Breast epithelium (tissue), 4 donors: ENCODE measurements around the gene BRINP1. TPM values are rescaled to one million over a fixed set of nuclear protein-coding genes. Genes with fewer than 3 reads are reported as not detected.
A peak's percentile ranks its signal among the peaks of the same experiment; 100 is the strongest.

Experiments
- DNase-seq, 2 donors: peaks; one replicate each; pipeline ENCODE4 v3.0.0-alpha.2; 2019; ENCODE audit warnings: low spot score in 2 of 2
- H3K27ac ChIP-seq, 2 donors: fragments of 200-600 bp; sonication (generic) in 1 of 2; one replicate each; pipeline ENCODE4 v1.5.1; 2016 to 2019; ENCODE audit warnings: mild to moderate bottlenecking in 1 of 2
- H3K27me3 ChIP-seq, 2 donors: fragments of 200-600 bp; sonication (generic) in 1 of 2; one replicate each; pipeline versions ENCODE4 v1.5.1 to v1.6.0; 2017 to 2019; ENCODE audit warnings: control low read depth in 1 of 2, mild to moderate bottlenecking in 1 of 2
- H3K36me3 ChIP-seq: fragments of 200-600 bp; one replicate; pipeline ENCODE4 v1.5.1; 2019
- H3K4me1 ChIP-seq, 2 donors: fragments of 200-600 bp; sonication (generic); one replicate each; pipeline ENCODE4 v1.5.1; 2016 to 2019; ENCODE audit warnings: control low read depth in 1 of 2
- H3K4me3 ChIP-seq, 3 donors: fragments of 200-600 bp; sonication (generic); 1 replicate in 2 of 3; 2 replicates in 1 of 3; pipeline ENCODE4 v1.5.1; 2016 to 2019; ENCODE audit warnings: mild to moderate bottlenecking in 3 of 3, moderate library complexity in 2 of 3
- H3K9me3 ChIP-seq, 2 donors: fragments of 200-600 bp; sonication (generic) in 1 of 2; one replicate each; pipeline ENCODE4 v1.5.1; 2016 to 2019; ENCODE audit warnings: control low read depth in 1 of 2
- CTCF ChIP-seq, 3 donors: fragments of 450-650 bp; IDR thresholded peaks; one replicate each; pipeline ENCODE4 v1.5.1; 2016 to 2017; ENCODE audit warnings: antibody characterized with exemption in 3 of 3, mild to moderate bottlenecking in 3 of 3, moderate library complexity in 3 of 3
- POLR2A ChIP-seq: fragments of 450-650 bp; IDR thresholded peaks from one replicate; pipeline ENCODE4 v1.6.1; 2016; ENCODE audit warnings: antibody characterized with exemption, mild to moderate bottlenecking, moderate library complexity
- POLR2AphosphoS5 ChIP-seq, 3 donors: sonication (generic); formaldehyde crosslinking; IDR thresholded peaks; one replicate each; pipeline ENCODE4 v1.6.1; 2017; ENCODE audit warnings: antibody characterized with exemption in 3 of 3
- intact Hi-C: fragments of 100-400 bp; cut with DNase I; formaldehyde crosslinking; loops from one replicate; pipeline ENCODE4 v1.15.1; 2023; ENCODE audit warnings: low total_unique reads
- total RNA-seq, 3 donors: library from RNA; depleted of rRNA; stranded (reverse); fragments of >200 nt; gene quantifications; one replicate each; pipeline ENCODE4 v1.1.0, GENCODE V29; 2016

BRINP1 gene
- total RNA-seq, 3 donors from 2014 or later: 8.8 to 27.5 TPM; not detected in 1

DNA sequence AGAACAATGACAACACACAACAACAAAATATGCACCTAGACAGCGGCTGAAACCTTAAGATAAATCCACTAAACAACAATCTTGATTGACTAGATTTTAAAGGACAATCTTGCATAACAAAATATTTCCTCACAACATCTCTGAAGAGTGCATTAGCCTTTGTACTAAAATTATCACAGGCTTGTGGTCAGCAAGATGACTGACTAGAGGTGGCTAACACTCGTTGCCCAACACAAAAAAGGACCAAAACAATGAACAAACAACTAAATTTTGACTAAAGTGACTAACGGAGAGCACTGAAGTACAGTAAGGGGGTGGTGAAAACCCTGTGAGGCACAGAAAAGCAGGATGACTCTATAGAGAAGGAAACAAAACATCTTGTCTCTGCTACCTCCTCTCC is 183.9 kb downstream of the BRINP1 start:
- no peak overlapping the region for H3K4me3 ChIP-seq
- no peak for DNase-seq
- peak overlapping the region; percentile 17 to 38 for H3K27ac ChIP-seq
- no peaks in the 10 kb centered on the region for H3K36me3 ChIP-seq
- intact Hi-C loops: no loop called here
- H3K4me1 ChIP-seq: no peaks in the 10 kb centered on the region
- TF ChIP-seq POLR2AphosphoS5 (IDR thresholded peaks at IDR 0.05) (no peak), CTCF (IDR thresholded peaks at IDR 0.05) (no peak), POLR2A (no peak)
- H3K27me3 ChIP-seq: no peaks in the 10 kb centered on the region
- H3K9me3 ChIP-seq: no peaks in the 10 kb centered on the region

DNA sequence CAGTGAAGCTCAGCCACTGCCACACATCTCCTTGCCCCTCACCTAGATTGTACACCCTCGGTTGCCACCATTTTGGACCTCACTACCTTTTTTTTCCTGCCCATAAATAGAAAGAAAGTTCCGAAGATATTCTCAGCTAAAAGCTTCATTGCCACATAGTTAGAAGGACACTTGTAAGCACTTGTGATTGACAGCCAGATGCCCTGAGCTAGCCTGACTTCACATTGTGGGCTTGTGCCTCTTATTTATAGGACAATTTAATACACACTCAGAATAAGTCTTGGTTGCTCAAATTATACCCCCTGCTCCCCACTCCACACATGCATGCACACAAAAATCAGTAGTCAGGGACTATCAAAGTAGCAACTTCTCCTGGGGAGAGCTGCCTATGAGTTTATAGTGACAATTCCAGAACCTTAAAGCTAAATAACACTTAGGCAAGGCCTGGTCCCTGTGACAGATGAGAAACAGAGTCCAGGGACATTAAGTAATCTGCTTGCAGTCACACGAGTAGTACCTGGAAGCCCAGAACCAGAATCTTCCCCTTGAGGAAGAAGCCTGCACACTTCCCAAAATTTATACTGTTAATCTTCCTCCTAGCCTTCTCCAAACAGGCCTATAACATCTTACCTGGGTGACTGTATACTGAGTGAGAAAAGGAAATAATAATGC is 184.8 kb downstream of the BRINP1 start:
- H3K36me3 ChIP-seq: no peaks in the 10 kb centered on the region
- TF ChIP-seq POLR2A (no peak), CTCF (IDR thresholded peaks at IDR 0.05) (no peak), POLR2AphosphoS5 (IDR thresholded peaks at IDR 0.05) (no peak)

GRCh38 chr9:119181561-119181960 is 187.7 kb downstream of the BRINP1 start:
- H3K36me3 ChIP-seq: no peaks in the 10 kb centered on the region
- H3K27me3 ChIP-seq: no peaks in the 10 kb centered on the region
- no peaks in the 10 kb centered on the region for H3K9me3 ChIP-seq
- H3K27ac ChIP-seq: no peak overlapping the region
- no peak overlapping the region for H3K4me3 ChIP-seq
- intact Hi-C loops: no loop called here
- no peak for TF ChIP-seq POLR2AphosphoS5 (IDR thresholded peaks at IDR 0.05)
- TF ChIP-seq CTCF (IDR thresholded peaks at IDR 0.05): no peak
- TF ChIP-seq POLR2A: no peak
- no peak for DNase-seq
- no peaks in the 10 kb centered on the region for H3K4me1 ChIP-seq

More for the DNA sequence above, 184.8 kb downstream of the BRINP1 start:
- Histone ChIP-seq H3K9me3 (no peaks in the 10 kb centered on the region), H3K27me3 (no peaks in the 10 kb centered on the region), H3K4me3 (no peak overlapping the region), H3K27ac (no peak overlapping the region), H3K4me1 (no peaks in the 10 kb centered on the region)
- intact Hi-C loops: no loop called here
- no peak for DNase-seq

- no peak overlapping the region for H3K27ac ChIP-seq
- no peaks in the 10 kb centered on the region for H3K4me1 ChIP-seq
- DNase-seq: no peak
- H3K27me3 ChIP-seq: no peaks in the 10 kb centered on the region
- no peaks in the 10 kb centered on the region for H3K9me3 ChIP-seq
- intact Hi-C loops: no loop called here
- H3K4me3 ChIP-seq: no peak overlapping the region
- H3K36me3 ChIP-seq: no peaks in the 10 kb centered on the region
- TF ChIP-seq POLR2A: no peak
- no peak for TF ChIP-seq POLR2AphosphoS5 (IDR thresholded peaks at IDR 0.05)
- no peak for TF ChIP-seq CTCF (IDR thresholded peaks at IDR 0.05)
These were observed 188.3 kb downstream of the BRINP1 start for GRCh38 chr9:119180897-119181296.

- no peaks in the 10 kb centered on the region for H3K36me3 ChIP-seq
- H3K9me3 ChIP-seq: no peaks in the 10 kb centered on the region
- H3K4me3 ChIP-seq: no peak overlapping the region
- TF ChIP-seq POLR2AphosphoS5 (IDR thresholded peaks at IDR 0.05) (no peak), POLR2A (no peak), CTCF (IDR thresholded peaks at IDR 0.05) (no peak)
- H3K27ac ChIP-seq: no peak overlapping the region
- intact Hi-C loops: no loop called here
- no peaks in the 10 kb centered on the region for H3K4me1 ChIP-seq
- H3K27me3 ChIP-seq: no peaks in the 10 kb centered on the region
- no peak for DNase-seq
These were observed 189.5 kb downstream of the BRINP1 start for GRCh38 chr9:119179701-119180100.
